ENCODE data around the gene AP2A1. TPM values are rescaled to one million over a fixed set of nuclear protein-coding genes. Genes with fewer than 3 reads are reported as not detected.

The AP2A1 gene
- total and polyA plus RNA-seq, 2 of the 13 experiments (the other 11 are each of a cell fraction or from before 2014, with no cell fraction given), result 22.7 to 39.7 TPM

DNA sequence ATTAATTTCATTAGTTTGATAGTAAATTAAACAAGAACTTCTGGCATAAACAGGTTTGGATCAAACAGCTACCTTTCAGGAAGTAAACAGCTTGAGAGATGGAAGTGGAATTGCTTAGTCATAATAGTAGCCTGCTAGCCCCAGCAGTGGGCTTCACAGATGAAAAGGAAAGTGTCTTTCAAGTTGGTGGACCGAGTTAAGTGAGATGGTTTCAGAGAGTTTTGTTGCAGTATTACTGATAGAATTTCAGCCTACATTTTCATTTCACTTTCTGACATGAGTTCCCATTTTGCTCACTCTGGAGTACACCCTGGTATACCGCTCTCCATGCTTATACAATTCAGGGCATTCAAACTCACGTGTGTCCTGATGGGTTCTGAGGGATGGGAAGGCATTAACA is 82.1 kb downstream of the AP2A1 start:
- in situ Hi-C loops (cut with HindIII; ENCODE audit: extremely low pct_ligation_motif_present, low pct_unique_long_range_greater_than_20kb), result no loop called here

DNA sequence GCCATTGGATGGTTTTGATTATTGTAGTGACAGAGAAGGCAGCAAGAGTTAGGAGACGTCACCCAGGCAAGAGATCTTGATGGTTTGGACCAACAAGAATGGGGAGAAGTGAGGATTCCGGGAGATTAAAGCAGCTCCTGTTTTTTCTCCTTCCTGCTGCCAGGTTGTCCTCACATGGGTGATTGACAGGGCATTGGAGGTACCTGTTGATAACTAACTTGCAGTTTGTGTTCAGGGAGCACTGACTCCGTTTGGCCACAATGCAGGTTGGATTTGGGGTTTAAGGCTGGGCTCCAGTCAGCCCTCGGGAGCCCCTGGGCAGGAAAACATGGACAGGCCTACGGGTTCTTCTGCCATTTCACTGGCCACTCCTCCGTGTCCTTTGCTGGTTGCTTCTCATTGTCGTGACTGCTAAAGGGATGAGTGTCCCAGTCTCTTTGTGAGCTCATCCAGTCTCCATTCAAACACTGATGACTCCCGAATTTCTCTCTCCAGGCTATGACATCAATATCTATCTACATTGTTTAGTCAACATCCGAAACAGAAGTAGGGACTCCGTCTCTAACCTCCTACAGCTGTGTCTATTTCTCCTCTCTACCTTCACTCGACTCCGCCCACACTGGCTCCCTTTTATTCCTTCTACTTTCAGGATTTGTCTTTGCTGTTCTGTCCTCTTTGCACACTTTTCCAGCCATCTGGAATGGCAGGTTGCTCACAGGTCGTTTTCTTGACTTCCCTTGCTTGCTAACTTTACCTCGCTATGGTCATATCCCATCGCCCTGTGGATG is 82.8 kb downstream of the AP2A1 start:
- Histone ChIP-seq H3K4me3 (replicated peaks in 1 of 3; ENCODE audit: insufficient read depth in 1 of 3, low read depth in 2 of 3, low read length in 3 of 3) (peak overlapping the region; percentile 89 to 93 (median 90)), H3K9ac (ENCODE audit: insufficient read depth, low read depth, low read length) (peak overlapping the region; percentile 96), H3K9me3 (ENCODE audit: low read length) (no peaks in the 10 kb centered on the region), H3K27ac (ENCODE audit: extremely low read length, insufficient read depth, low read length) (peak overlapping the region; percentile 100), H3K79me2 (ENCODE audit: insufficient read depth, low read length) (peaks cover 24% of the 10 kb centered on the region), H3K4me1 (ENCODE audit: insufficient read depth, low read length) (peaks cover 32% of the 10 kb centered on the region), H3K36me3 (replicated peaks in 1 of 2; ENCODE audit: control insufficient read depth in 1 of 2, insufficient read depth in 2 of 2, low read length in 2 of 2) (peaks cover 6 to 8% of the 10 kb centered on the region in 2 experiments; a peak in 2 of 5 replicates), H3K4me2 (ENCODE audit: low read depth, low read length) (peak overlapping the region; percentile 73), H2AFZ (ENCODE audit: low read length) (no peak overlapping the region), H4K20me1 (ENCODE audit: insufficient read depth, low read length) (peaks cover 23% of the 10 kb centered on the region), H3K27me3 (ENCODE audit: control insufficient read depth in 1 of 2, insufficient read depth in 2 of 2, low read length in 2 of 2) (no peaks in the 10 kb centered on the region; a peak in 1 of 5 replicates)
- 85% methylated on average over 14 of the region's 15 CpGs for WGBS (ENCODE audit: low lambda C conversion rate)
- no peak for DNase-seq (ENCODE audit: low spot score)
- CTCF ChIA-PET (ENCODE audit: low intra/inter-chr PET ratio, low total read pairs), result no interaction called here
- POLR2A ChIA-PET, result interaction anchor here (0.9 to 3.1 kb wide), 8 partner anchors 13 to 84 kb away, joined by 3 to 29 read pairs (median 12); partner anchors contain the start of genes AKT1S1, AP2A1, ATF5 and NUP62
- intact Hi-C loops (cut with micrococcal nuclease; ENCODE audit: unreplicated experiment) (no loop called here), in situ Hi-C loops (cut with HindIII; ENCODE audit: extremely low pct_ligation_motif_present, low pct_unique_long_range_greater_than_20kb) (no loop called here)
- TF ChIP-seq, protein P1, sequence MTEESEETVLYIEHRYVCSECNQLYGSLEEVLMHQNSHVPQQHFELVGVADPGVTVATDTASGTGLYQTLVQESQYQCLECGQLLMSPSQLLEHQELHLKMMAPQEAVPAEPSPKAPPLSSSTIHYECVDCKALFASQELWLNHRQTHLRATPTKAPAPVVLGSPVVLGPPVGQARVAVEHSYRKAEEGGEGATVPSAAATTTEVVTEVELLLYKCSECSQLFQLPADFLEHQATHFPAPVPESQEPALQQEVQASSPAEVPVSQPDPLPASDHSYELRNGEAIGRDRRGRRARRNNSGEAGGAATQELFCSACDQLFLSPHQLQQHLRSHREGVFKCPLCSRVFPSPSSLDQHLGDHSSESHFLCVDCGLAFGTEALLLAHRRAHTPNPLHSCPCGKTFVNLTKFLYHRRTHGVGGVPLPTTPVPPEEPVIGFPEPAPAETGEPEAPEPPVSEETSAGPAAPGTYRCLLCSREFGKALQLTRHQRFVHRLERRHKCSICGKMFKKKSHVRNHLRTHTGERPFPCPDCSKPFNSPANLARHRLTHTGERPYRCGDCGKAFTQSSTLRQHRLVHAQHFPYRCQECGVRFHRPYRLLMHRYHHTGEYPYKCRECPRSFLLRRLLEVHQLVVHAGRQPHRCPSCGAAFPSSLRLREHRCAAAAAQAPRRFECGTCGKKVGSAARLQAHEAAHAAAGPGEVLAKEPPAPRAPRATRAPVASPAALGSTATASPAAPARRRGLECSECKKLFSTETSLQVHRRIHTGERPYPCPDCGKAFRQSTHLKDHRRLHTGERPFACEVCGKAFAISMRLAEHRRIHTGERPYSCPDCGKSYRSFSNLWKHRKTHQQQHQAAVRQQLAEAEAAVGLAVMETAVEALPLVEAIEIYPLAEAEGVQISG (CRISPR knock-in tag; IDR thresholded peaks at IDR 0.05), result no peak
- TF ChIP-seq ZNF205 (CRISPR knock-in tag; IDR thresholded peaks at IDR 0.05), result 0 out of 2 replicates have a peak, but pooled peaks have one; percentile 10
- no peak for ATAC-seq
- no TSS peak for BruUV-seq (replicated peaks)
- no peak for FAIRE-seq

More for the DNA sequence above, 82.1 kb downstream of the AP2A1 start:
- ChIA-PET POLR2A (interaction anchor here (1.4 kb wide), 1 partner anchor 20 kb away, joined by 5 read pairs; no protein-coding TSS in a partner anchor), CTCF (ENCODE audit: low intra/inter-chr PET ratio, low total read pairs) (no interaction called here)
- no peaks in the 10 kb centered on the region for H3K9me3 ChIP-seq (ENCODE audit: low read length)
- peaks cover 39% of the 10 kb centered on the region for H3K4me1 ChIP-seq (ENCODE audit: insufficient read depth, low read length)
- FAIRE-seq (no peak), ATAC-seq (no peak), DNase-seq (ENCODE audit: low spot score) (no peak)
- no peak overlapping the region for H3K4me3 ChIP-seq (replicated peaks in 1 of 3; ENCODE audit: insufficient read depth in 1 of 3, low read depth in 2 of 3, low read length in 3 of 3)
- TF ChIP-seq SALL2 (CRISPR knock-in tag; IDR thresholded peaks at IDR 0.05) (no peak), ZNF616 (CRISPR knock-in tag; IDR thresholded peaks at IDR 0.05; ENCODE audit: low read depth) (no peak), NAIF1 (CRISPR knock-in tag; IDR thresholded peaks at IDR 0.05; ENCODE audit: borderline replicate concordance) (no peak), ZNF430 (CRISPR knock-in tag; IDR thresholded peaks at IDR 0.05) (no peak), BORCS8-MEF2B (CRISPR knock-in tag; IDR thresholded peaks at IDR 0.05) (no peak), ZNF33B (CRISPR knock-in tag; IDR thresholded peaks at IDR 0.05) (no peak), ZFP82 (CRISPR knock-in tag; IDR thresholded peaks at IDR 0.05; ENCODE audit: borderline replicate concordance) (no peak)
- TF ChIP-seq, protein P2, sequence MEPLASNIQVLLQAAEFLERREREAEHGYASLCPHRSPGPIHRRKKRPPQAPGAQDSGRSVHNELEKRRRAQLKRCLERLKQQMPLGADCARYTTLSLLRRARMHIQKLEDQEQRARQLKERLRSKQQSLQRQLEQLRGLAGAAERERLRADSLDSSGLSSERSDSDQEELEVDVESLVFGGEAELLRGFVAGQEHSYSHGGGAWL (CRISPR knock-in tag; IDR thresholded peaks at IDR 0.05), result no peak
- intact Hi-C loops (cut with micrococcal nuclease; ENCODE audit: unreplicated experiment), result no loop called here
- H4K20me1 ChIP-seq (ENCODE audit: insufficient read depth, low read length), result peaks cover 21% of the 10 kb centered on the region
- 94% methylated on average over 3 of the region's 3 CpGs for WGBS (ENCODE audit: low lambda C conversion rate)
- BruUV-seq (replicated peaks), result no TSS peak
- no peak overlapping the region for H3K27ac ChIP-seq (ENCODE audit: extremely low read length, insufficient read depth, low read length)
- 0 out of 5 replicates have a peak, but pooled peaks cover 0 to 2% of the 10 kb centered on the region in 2 experiments for H3K36me3 ChIP-seq (replicated peaks in 1 of 2; ENCODE audit: control insufficient read depth in 1 of 2, insufficient read depth in 2 of 2, low read length in 2 of 2)
- H3K4me2 ChIP-seq (ENCODE audit: low read depth, low read length), result no peak overlapping the region
- no peak overlapping the region for H2AFZ ChIP-seq (ENCODE audit: low read length)
- H3K9ac ChIP-seq (ENCODE audit: insufficient read depth, low read depth, low read length), result no peak overlapping the region
- H3K79me2 ChIP-seq (ENCODE audit: insufficient read depth, low read length), result peaks cover 20% of the 10 kb centered on the region
- H3K27me3 ChIP-seq (ENCODE audit: control insufficient read depth in 1 of 2, insufficient read depth in 2 of 2, low read length in 2 of 2), result no peaks in the 10 kb centered on the region; a peak in 1 of 5 replicates
